ENCODE data around the gene ST6GALNAC2. TPM values are rescaled to one million over a fixed set of nuclear protein-coding genes. Genes with fewer than 3 reads are reported as not detected.
"Not testable (repeated sequence)": the region's sequence is repeated elsewhere in the genome, so short reads cannot be mapped to it uniquely, and the experiment has no call there.

ST6GALNAC2 gene
- total RNA-seq, 2 experiments from 2014 or later, result not detected

DNA sequence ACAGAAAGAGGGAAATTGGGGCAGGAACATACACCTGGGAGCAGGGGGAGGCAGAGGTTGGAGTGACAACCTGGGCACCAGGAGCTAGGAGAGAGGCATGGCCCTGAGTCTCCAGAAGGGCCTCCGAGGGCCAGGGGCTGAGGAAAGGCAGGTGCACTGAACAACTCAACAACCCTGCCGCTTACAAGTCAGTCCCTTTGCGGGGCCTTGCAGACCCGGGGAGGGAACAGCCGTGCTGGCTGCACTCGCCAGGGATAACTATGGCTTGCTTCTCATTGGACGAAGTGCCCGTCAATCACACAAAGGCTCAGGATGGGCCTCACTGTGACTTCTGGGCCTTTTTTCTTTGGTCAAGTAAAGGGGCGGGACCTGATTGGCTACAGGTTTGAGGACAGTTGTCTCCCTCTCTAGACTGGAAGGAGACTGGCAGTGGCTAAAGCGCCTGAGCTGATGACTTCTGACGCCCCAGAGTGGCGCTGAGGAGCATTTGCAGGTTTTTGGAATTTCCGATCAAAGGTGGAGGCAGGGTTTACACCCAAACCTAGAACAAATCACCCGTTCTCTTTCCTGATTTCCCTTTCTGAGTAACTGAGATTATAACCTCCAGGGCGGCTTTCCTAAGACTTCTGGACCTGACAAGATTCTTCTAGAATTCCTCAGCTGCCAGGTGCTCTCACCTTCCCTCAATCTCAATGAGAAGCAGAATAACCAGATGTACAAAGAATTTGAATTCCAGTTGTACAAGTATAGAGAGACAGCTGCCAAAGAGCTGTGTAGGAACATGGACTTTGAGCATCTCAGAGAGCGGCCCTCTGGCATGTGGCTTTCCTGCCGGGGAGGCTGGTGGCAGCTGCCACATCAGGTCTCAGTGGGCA lies 27.6 kb upstream of the ST6GALNAC2 start:
- Mint-ChIP-seq H3K36me3 (ENCODE audit: low read depth) (no peaks in the 10 kb centered on the region), H3K4me3 (no peak overlapping the region), H3K9me3 (no peaks in the 10 kb centered on the region), H3K27ac (no peak overlapping the region), H3K27me3 (no peaks in the 10 kb centered on the region), H3K4me1 (ENCODE audit: low read depth) (peaks cover 5% of the 10 kb centered on the region)
- intact Hi-C loops (cut with micrococcal nuclease), result no loop called here
- DNase-seq (no peak), ATAC-seq (no peak)
- POLR2A ChIA-PET, result interaction anchor here (0.8 to 1.1 kb wide), 2 partner anchors 55 to 98 kb away, joined by 3 read pairs; partner anchors contain the start of gene MXRA7
- TF ChIP-seq, protein P1, sequence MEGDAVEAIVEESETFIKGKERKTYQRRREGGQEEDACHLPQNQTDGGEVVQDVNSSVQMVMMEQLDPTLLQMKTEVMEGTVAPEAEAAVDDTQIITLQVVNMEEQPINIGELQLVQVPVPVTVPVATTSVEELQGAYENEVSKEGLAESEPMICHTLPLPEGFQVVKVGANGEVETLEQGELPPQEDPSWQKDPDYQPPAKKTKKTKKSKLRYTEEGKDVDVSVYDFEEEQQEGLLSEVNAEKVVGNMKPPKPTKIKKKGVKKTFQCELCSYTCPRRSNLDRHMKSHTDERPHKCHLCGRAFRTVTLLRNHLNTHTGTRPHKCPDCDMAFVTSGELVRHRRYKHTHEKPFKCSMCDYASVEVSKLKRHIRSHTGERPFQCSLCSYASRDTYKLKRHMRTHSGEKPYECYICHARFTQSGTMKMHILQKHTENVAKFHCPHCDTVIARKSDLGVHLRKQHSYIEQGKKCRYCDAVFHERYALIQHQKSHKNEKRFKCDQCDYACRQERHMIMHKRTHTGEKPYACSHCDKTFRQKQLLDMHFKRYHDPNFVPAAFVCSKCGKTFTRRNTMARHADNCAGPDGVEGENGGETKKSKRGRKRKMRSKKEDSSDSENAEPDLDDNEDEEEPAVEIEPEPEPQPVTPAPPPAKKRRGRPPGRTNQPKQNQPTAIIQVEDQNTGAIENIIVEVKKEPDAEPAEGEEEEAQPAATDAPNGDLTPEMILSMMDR (IDR thresholded peaks at IDR 0.05), result no peak
- CTCF ChIA-PET, result interaction anchor here (1.4 to 5.8 kb wide), 4 partner anchors 11 to 90 kb away, joined by 3 to 46 read pairs (median 14); no protein-coding TSS in a partner anchor

DNA sequence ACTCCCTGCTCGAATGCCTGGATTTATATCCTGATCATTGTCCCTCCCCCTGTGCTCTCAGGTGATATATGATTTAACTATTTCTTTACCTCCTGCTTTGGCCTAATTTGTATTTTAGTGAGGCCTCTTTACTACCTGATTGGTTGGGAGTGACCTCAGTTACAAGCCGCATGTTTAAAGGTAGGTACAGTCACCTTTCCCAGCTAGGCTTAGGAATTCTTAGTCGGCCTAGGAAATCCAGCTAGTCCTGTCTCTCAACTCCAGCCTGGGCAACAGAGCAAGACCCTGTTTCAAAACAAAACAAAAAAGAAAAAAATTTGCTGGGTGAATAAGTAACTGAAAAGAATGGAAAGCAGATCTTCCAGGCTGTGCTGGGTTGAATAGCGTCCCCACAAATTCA lies 26.8 kb upstream of the ST6GALNAC2 start:
- Mint-ChIP-seq H3K9me3 (no peaks in the 10 kb centered on the region), H3K27ac (no peak overlapping the region), H3K36me3 (ENCODE audit: low read depth) (no peaks in the 10 kb centered on the region), H3K27me3 (no peaks in the 10 kb centered on the region), H3K4me1 (ENCODE audit: low read depth) (peaks cover 5% of the 10 kb centered on the region), H3K4me3 (no peak overlapping the region)
- intact Hi-C loops (cut with micrococcal nuclease), result no loop called here
- TF ChIP-seq, protein P1 (IDR thresholded peaks at IDR 0.05), result no peak
- POLR2A ChIA-PET, result interaction anchor here (0.8 to 1.2 kb wide), 4 partner anchors 11 to 102 kb away, joined by 3 read pairs; partner anchors contain the start of gene MXRA7
- no peak for DNase-seq
- no peak for ATAC-seq
- CTCF ChIA-PET, result interaction anchor here (2.5 to 5.8 kb wide), 3 partner anchors 11 to 89 kb away, joined by 7 to 46 read pairs (median 21); no protein-coding TSS in a partner anchor

DNA sequence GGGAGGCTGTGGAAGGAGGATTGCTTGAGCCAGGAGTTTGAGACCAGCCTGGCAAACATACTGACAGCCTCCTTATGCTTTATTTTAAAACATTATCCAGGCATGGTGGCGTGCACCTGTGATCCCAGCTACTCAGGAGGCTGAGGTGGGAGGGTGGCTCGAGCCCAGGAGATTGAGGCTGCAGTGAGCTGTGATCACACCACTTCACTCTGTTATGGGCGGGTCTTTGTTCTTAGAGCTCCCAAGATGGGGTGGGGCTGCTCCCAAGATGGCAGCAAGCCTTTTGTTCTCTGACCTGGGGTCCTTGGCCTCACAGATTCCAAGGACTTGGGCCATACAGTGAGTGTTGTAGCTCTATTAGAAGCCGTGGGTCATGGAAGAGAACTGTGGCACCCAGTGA lies 26.1 kb upstream of the ST6GALNAC2 start:
- H3K36me3 Mint-ChIP-seq (ENCODE audit: low read depth), result no peaks in the 10 kb centered on the region
- no peak overlapping the region for H3K27ac Mint-ChIP-seq
- ATAC-seq, result no peak
- CTCF ChIA-PET, result interaction anchor here (2.5 to 5.8 kb wide), 3 partner anchors 12 to 88 kb away, joined by 7 to 46 read pairs (median 21); no protein-coding TSS in a partner anchor
- POLR2A ChIA-PET, result interaction anchor here (0.6 to 1.2 kb wide), 4 partner anchors 10 to 103 kb away, joined by 3 read pairs; no protein-coding TSS in a partner anchor
- no peaks in the 10 kb centered on the region for H3K27me3 Mint-ChIP-seq
- DNase-seq, result no peak
- TF ChIP-seq, protein P1 (IDR thresholded peaks at IDR 0.05), result no peak
- no peak overlapping the region for H3K4me3 Mint-ChIP-seq
- peaks cover 5% of the 10 kb centered on the region for H3K4me1 Mint-ChIP-seq (ENCODE audit: low read depth)
- intact Hi-C loops (cut with micrococcal nuclease), result no loop called here
- H3K9me3 Mint-ChIP-seq, result no peaks in the 10 kb centered on the region

GRCh38 chr17:76611080-76611749 lies 25.6 kb upstream of the ST6GALNAC2 start:
- ATAC-seq; H3K4me3 Mint-ChIP-seq; DNase-seq; H3K27me3 Mint-ChIP-seq; intact Hi-C loops (cut with micrococcal nuclease); H3K36me3 Mint-ChIP-seq (ENCODE audit: low read depth); H3K4me1 Mint-ChIP-seq (ENCODE audit: low read depth); H3K9me3 Mint-ChIP-seq; H3K27ac Mint-ChIP-seq: not testable (repeated sequence)
- ChIA-PET CTCF (interaction anchor here (2.5 to 5.8 kb wide), 3 partner anchors 13 to 88 kb away, joined by 7 to 46 read pairs (median 21); no protein-coding TSS in a partner anchor), POLR2A (interaction anchor here (0.6 to 1.2 kb wide), 4 partner anchors 10 to 103 kb away, joined by 3 read pairs; no protein-coding TSS in a partner anchor)

- H3K27me3 Mint-ChIP-seq; H3K27ac Mint-ChIP-seq; ATAC-seq; DNase-seq; POLR2A ChIA-PET; H3K9me3 Mint-ChIP-seq; H3K36me3 Mint-ChIP-seq (ENCODE audit: low read depth); intact Hi-C loops (cut with micrococcal nuclease); H3K4me3 Mint-ChIP-seq; H3K4me1 Mint-ChIP-seq (ENCODE audit: low read depth): not testable (repeated sequence)
- CTCF ChIA-PET, result interaction anchor here (1.0 kb wide), 1 partner anchor 17 kb away, joined by 3 read pairs; no protein-coding TSS in a partner anchor
These were observed 21.0 kb upstream of the ST6GALNAC2 start for GRCh38 chr17:76606685-76607084.

All from activated CD8-positive, alpha-beta T cell treated with anti-CD3 and anti-CD28 coated beads for 36 hours (primary cell).